Stimulated activated CD8-positive, alpha-beta memory T cell treated with anti-CD3 and anti-CD28 coated beads, Interleukin-4, amount 100 ng/mL, for 1 hour (primary cell): ENCODE results near the gene NPAS1.
"Not testable (repeated sequence)": the region's sequence is repeated elsewhere in the genome, so short reads cannot be mapped to it uniquely, and the experiment has no call there.

Source experiments
- DNase-seq, 2 donors: peaks; one replicate each; pipeline ENCODE4 v3.0.0-alpha.2; 2020; ENCODE audit warnings: low read depth in 2 of 2, low spot score in 1 of 2

Gene NPAS1

DNA sequence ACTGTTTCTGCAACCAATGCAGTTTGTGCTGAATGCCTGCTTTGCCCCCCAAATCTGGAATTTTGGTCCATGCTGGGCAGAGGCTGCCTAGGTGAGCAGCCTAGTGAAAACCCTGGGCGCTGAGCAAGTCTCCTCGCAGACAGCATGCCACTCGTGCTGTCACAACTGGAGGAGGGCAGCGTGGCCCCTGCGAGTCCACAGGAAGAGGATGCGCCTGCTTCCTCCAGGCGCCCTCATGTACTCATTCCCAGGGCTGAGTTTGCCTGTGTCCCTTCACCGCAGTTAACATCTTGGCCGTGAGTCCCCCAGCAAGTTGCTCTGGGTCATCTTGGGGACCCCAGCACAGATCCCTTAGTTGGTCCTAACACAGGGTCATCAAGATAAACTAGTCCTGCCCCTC is 55.0 kb downstream of the NPAS1 start:
- no peak for DNase-seq

DNA sequence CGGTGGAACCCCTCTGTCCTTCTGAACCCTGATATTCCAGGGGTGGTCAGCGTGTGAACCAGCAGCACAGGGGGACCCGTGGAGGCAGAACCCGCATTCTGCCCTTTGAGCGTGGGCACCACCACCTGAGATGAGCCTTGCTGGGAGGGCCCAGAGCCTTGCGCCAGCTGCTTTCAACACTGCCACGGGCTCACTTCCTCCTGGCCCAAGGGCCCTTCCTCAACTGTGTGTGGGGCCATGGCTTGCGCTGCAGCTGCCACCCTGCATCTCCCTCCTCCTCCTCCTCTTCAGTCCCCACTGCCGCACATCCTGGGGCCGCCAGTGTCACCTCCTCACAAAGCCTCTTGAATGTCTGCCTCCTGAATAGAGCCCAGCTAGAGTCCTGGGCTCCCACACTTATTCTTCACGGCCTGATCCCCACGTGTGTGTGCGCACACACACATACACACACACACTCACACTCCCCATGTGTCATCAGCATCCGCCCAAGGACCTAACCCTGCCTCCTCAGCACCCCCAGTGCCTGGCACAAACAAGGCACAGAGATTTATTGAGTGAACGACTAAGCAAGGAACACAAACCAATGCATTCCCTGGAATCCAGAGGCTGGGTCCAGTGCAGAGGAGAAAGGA is 55.7 kb downstream of the NPAS1 start:
- no peak for DNase-seq

DNA sequence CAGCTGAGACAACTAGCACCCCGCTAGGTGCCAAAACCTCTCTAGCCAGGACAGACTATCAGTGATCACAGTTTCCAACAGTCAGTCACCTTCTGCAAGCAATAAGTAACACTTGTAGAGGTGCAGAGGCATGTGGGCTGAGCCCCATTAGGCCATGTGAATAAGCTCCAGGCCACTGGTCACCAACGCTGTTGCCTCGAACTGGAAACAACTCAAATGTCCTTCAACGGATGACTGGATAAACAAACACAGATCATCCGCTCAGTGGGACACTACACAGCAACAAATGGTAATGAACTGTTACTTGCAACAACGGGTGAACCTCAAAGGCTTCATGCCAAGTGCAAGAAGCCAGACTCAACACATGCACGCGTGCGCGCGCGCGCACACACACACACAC is 56.3 kb downstream of the NPAS1 start:
- no peak for DNase-seq

DNA sequence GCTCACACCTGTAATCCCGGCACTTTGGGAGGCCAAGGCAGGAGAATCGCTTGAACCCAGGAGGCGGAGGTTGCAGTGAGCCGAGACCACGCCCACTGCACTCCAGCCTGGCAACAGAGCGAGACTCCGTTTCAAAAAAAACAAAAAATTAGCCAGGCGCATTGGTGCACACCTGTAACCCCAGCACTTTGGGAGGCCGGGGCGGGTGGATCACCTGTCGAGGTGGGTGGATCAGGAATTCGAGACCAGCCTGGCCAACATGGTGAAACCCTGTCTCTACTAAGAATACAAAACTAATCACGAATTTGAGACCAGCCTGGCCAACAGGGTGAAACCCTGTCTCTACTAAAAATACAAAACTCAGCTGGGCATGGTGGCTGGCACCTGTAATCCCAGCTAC is 58.7 kb downstream of the NPAS1 start:
- DNase-seq = not testable (repeated sequence)

DNA sequence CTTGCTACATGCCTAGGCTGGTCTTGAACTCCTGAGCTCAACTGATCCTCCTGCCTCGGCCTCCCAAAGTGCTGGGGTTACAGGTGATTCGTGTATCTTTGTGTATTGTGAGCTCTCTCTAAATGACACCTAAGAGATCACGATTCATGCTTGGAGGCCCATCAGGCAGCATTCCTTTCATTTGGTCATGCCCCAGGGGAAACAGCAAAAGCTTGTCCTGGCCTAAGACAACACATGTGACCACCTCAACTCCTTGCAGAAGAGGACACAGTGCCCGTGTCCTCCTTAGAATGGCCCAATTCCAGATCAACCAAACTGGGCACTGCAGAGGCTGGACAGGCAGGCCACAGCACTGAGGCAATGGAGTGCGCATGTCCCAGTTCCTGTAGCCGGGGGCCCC is 61.5 kb downstream of the NPAS1 start:
- no peak for DNase-seq

DNA sequence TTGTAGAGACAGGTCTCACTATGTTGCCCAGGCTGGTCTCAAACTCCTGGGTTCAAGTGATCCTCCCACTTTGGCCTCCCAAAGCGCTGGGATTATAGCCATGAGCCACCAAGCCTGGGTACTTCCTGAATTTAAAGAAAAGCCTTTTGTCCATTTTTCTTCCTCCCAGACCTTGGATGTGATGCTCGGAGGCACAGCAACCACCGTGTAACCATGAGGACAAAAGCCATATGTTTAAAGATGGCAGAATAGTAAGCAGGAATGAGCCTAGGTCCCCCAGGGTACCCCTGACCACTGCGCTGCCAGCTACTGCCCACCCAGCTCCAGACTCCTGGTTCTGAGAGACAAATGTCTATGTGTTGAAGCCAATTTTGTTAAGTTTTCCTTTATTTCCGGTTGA is 62.9 kb downstream of the NPAS1 start:
- DNase-seq = no peak

DNA sequence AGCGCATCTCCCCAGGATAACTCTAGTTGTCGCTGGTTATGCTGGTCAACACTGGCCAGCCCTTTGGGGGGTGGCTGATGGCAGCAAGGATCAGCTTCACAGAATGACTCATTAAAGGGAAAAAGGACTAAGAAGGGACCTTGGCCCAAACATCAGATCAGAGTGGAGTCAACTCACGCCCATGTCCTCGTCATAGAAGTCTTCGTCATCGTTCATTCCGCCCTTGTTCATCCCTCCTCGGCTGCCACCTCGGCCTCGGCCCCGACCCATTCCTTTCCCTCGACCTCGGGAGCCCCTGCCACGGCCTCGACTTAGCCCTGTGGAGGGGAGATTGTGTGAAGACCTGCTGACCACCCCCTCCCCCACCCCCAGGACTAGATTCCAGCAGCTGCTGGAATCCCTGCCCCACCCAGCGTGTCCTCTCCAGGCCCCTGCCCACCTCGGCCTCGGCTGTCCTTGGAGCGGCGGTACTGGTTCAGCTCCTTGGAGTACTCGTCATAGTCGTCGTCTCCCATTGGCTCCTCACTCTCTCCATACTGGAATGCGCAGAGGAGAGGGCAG is 65.3 kb downstream of the NPAS1 start:
- DNase-seq = no peak

DNA sequence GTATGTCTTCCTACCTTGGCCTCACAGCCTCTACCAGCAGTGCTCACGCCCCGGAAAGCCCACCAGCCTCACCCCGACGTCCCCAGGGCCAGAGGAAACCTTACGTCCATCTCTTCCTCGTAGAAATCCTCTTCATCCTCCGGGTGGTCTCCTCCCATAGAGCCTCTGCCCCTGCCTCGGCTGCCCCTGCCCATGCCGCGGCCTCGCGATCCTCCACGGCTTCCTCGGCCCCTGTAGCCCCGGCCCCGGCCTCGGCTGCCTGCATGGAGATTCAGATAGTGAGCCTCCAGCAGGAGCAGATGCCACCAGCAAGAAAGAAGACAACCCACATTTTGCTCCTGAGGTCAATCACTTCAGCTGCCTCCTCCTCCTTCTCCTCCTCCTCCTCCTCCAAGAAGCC is 66.6 kb downstream of the NPAS1 start:
- DNase-seq = no peak

DNA sequence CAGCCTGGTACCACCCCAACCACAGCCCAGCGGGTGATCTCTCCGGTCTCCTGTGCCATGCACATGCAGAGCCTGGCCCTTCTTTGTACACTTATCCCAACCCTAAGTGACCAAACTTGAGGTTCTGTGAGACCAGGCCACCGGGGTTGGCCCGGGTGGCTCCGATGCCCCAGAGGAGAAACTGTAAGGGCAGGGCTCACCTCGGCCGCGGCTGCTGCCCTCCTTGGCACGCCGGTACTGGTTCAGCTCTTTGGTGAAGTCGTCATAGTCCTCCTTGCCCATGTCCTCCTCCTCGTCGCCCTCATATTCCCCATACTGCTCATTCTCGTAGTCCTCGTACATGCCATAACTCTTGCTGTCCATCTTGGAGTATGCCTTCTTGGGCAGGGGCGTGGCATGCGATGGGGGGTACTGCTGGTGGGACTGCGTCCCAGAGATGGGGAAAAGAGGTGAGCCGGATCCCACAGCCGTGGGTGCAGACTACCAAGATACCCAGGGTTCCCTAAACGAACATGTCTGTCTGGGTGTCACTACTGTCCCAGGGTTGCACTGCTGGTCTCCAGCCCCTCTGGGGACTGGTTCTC is 70.2 kb downstream of the NPAS1 start:
- no peak for DNase-seq

DNA sequence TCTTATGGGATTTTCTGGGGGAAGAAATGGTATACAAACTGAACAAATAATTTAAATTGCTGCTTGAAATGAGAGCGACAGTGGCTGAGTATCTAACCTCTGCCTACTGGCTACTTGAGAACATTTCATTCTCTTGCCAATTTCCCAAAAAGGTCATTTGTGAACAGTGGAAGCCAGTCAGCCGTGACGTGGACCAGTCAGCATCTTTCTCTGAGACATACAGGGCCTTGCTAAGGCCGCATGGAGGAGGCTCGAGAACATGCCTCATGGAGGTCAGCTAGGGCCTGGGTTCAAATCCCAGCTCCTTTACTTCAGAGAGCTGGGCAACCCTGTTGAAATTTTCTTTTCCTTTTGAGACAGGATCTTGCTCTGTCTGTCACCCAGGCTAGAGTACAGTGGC is 73.6 kb downstream of the NPAS1 start:
- no peak for DNase-seq

DNA sequence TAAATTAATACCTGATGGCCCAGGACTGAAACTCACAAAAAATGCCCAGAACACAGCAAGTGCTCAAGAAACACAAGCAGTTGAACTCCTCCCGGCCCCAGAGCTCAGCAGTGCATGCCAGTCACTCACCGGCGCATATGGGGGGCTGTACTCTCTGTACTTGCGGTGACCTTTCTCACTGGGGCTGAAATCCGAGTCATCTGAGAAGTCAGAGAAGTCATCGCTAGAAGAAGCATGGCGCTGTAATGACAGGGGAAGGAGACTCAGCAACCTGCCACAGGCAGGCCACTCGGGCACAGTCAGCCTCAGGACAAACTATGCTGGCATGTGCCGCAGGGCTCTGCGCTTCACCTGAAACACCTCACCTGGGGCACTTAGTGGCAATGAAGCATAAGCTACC is 74.2 kb downstream of the NPAS1 start:
- DNase-seq = no peak

DNA sequence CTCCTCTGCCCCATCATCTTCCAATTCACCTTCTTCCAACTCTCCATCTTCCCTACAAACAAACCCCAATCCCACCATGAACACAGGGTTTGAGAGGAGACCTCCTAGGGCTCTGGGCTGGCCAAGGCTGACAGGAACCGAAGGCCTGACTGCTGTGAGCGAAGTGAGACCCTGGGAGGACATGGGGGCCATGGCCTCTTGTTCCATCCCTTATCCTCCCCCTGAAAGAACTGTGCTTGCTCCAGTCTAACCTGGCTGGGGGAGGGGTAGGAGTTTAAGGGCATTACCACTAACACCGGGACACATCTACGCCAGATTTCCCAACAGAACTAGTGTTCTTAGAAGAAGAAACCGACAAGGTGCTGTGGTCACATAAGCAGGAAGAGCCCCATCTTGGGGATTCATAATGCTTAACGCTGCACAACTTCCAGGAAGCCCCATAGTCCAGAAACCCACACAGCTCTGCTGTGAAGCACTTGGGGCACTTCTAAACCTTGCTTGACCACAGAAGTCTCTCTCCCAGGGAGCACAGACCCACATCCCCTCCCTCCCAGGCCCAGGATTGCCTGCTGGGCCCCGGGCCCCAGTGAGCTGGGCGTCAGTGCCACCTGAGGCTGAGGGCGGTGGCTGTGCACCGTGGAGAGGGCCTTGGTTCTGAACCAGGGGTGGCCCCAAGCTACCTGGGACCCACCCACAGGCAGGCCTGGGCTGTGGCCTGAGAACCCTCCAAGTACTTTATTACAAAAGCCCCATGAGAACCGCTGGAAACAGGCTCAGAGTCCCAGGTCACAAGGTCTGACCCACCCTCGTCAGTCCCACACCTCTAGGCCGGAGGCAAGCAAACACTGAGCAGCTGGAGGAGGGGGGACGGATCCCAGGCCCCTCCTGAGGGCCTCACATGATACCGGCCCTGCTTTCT is 75.2 kb downstream of the NPAS1 start:
- DNase-seq = no peak
